ENCODE data around the gene BTBD1.
A peak's percentile ranks its signal among the peaks of the same experiment; 100 is the strongest.

The BTBD1 gene

DNA sequence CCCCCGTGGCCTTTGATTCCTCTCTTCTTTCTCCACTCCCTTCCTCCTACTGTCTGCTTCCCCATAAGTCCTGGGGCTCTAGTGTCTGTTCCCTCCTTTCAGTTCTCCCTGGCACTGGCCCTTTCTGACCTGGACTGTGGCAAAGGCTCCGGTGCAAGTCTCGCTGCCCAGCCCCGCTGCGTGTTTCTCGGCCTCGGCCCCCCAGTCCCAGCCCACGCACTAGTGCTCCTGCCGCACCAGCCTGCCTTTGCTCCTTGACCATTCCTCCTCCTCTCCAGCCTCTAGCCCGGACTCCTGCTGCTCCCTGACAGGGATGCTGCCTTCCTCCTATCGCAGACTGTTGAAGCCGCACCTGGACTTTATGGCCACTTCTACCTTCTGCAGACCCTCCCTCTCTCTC is 42.5 kb upstream of the BTBD1 start:
- Histone ChIP-seq H3K27ac (ENCODE audit: low read length) (no peak overlapping the region), H3K9ac (ENCODE audit: low read depth, low read length) (no peak overlapping the region), H4K20me1 (ENCODE audit: insufficient read depth, low read length) (no peaks in the 10 kb centered on the region), H3K9me3 (ENCODE audit: insufficient read depth, low read length, severe bottlenecking) (no peaks in the 10 kb centered on the region), H3K4me2 (ENCODE audit: insufficient read depth, low read length) (no peak overlapping the region), H3K36me3 (ENCODE audit: insufficient read depth, low read length) (no peaks in the 10 kb centered on the region), H2AFZ (ENCODE audit: low read depth, low read length) (no peak overlapping the region; the same call in 1 of the 2 replicates), H3K4me1 (ENCODE audit: insufficient read depth, low read length) (peaks cover 26% of the 10 kb centered on the region), H3K4me3 (ENCODE audit: low read depth in 1 of 2, low read length in 2 of 2) (no peak overlapping the region), H3K27me3 (ENCODE audit: insufficient read depth, low read length, poor library complexity) (no peaks in the 10 kb centered on the region), H3K79me2 (ENCODE audit: insufficient read depth, low read length) (no peaks in the 10 kb centered on the region)
- TF ChIP-seq EZH2 (IDR thresholded peaks at IDR 0.05; ENCODE audit: borderline replicate concordance, low read depth, low read length, severe bottlenecking), result no peak
- TF ChIP-seq, protein P1, sequence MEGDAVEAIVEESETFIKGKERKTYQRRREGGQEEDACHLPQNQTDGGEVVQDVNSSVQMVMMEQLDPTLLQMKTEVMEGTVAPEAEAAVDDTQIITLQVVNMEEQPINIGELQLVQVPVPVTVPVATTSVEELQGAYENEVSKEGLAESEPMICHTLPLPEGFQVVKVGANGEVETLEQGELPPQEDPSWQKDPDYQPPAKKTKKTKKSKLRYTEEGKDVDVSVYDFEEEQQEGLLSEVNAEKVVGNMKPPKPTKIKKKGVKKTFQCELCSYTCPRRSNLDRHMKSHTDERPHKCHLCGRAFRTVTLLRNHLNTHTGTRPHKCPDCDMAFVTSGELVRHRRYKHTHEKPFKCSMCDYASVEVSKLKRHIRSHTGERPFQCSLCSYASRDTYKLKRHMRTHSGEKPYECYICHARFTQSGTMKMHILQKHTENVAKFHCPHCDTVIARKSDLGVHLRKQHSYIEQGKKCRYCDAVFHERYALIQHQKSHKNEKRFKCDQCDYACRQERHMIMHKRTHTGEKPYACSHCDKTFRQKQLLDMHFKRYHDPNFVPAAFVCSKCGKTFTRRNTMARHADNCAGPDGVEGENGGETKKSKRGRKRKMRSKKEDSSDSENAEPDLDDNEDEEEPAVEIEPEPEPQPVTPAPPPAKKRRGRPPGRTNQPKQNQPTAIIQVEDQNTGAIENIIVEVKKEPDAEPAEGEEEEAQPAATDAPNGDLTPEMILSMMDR (IDR thresholded peaks at IDR 0.05; ENCODE audit: borderline replicate concordance, extremely low read depth, low read length, poor library complexity, severe bottlenecking), result no peak
- no peak for DNase-seq
- no peak for ATAC-seq (ENCODE audit: insufficient read depth, low read depth)

DNA sequence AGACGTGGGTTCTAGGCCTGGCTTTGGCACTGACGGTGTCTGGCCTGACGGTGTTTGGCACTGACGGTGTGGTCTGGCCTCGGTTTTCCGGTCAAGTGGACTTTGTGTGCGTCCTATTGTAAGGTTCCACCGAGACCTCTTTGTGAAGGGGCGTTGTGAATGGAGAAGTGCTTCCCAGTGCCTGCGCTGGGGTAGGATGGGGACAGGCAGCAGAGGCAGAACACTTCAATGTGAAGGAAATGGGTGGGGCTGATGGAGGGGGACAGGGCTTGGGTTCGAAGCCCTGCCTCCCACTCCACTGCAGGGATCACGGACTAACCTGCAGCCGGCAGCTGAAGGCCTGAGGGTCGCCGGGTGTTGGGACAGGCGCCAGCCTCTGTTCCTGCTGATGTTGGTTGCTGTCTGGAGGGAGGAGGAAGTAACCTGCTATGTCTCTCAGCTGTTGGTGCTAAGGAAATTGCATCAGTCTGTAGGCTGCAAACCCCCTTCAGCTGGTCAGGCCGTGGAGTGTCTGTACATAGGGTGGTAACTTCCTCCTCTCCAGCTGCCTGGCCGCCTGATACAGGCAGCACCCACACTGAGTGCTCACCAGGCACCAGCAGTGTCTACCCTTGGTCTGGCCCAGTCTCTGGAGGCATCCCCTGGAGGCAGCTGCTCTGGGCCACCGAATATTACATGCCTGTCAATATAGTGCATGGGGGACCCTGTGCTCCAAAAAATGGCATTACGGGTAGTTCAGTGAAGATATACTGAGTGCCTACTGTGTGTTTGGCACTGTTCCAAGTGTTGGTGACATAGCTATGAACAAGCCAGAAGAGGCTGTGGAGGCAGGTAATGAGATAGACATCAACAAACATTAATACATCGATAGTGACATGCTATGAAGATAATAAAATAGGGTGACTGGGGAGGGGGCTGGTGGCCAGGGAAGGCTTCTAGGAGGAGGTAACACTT is 41.5 kb upstream of the BTBD1 start:
- H3K9me3 ChIP-seq (ENCODE audit: insufficient read depth, low read length, severe bottlenecking), result no peaks in the 10 kb centered on the region
- peak; percentile 72 for DNase-seq
- H3K27ac ChIP-seq (ENCODE audit: low read length), result peak overlapping the region; percentile 61
- no peaks in the 10 kb centered on the region for H3K79me2 ChIP-seq (ENCODE audit: insufficient read depth, low read length)
- no peaks in the 10 kb centered on the region for H4K20me1 ChIP-seq (ENCODE audit: insufficient read depth, low read length)
- ATAC-seq (ENCODE audit: insufficient read depth, low read depth), result peak; percentile 86
- peak overlapping the region; percentile 66 for H3K4me2 ChIP-seq (ENCODE audit: insufficient read depth, low read length)
- H3K4me3 ChIP-seq (ENCODE audit: low read depth in 1 of 2, low read length in 2 of 2), result peak overlapping the region in 1 of 2 experiments; percentile 56; a peak in 2 of 4 replicates
- peak overlapping the region; percentile 43 for H3K9ac ChIP-seq (ENCODE audit: low read depth, low read length)
- H3K36me3 ChIP-seq (ENCODE audit: insufficient read depth, low read length), result no peaks in the 10 kb centered on the region
- H2AFZ ChIP-seq (ENCODE audit: low read depth, low read length), result peak overlapping the region; percentile 64
- no peaks in the 10 kb centered on the region for H3K27me3 ChIP-seq (ENCODE audit: insufficient read depth, low read length, poor library complexity)
- TF ChIP-seq, protein P1 (IDR thresholded peaks at IDR 0.05; ENCODE audit: borderline replicate concordance, extremely low read depth, low read length, poor library complexity, severe bottlenecking), result no peak
- no peak for TF ChIP-seq EZH2 (IDR thresholded peaks at IDR 0.05; ENCODE audit: borderline replicate concordance, low read depth, low read length, severe bottlenecking)
- H3K4me1 ChIP-seq (ENCODE audit: insufficient read depth, low read length), result peaks cover 26% of the 10 kb centered on the region

DNA sequence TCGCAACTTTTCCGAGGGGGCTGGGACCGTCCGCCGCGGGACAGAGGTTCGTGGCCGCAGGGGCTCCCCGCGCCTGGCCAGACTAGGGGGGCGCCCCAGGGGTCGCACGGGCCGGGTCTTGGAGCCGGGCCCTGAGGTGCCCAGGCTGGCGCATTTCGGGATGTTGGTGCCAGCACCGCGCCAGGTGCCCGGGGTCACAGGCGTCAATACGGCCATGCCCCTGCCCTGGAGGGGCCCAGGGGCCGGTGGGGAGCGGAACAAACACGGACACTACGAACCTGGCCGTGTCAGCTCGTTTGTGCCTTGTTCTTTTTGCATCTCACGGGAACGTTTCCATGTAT is 40.8 kb upstream of the BTBD1 start:
- H3K4me2 ChIP-seq (ENCODE audit: insufficient read depth, low read length), result peak overlapping the region; percentile 66
- H3K4me3 ChIP-seq (ENCODE audit: low read depth in 1 of 2, low read length in 2 of 2), result peak overlapping the region in 1 of 2 experiments; percentile 56; a peak in 2 of 4 replicates
- H3K4me1 ChIP-seq (ENCODE audit: insufficient read depth, low read length), result peaks cover 26% of the 10 kb centered on the region
- no peaks in the 10 kb centered on the region for H3K27me3 ChIP-seq (ENCODE audit: insufficient read depth, low read length, poor library complexity)
- H2AFZ ChIP-seq (ENCODE audit: low read depth, low read length), result peak overlapping the region; percentile 16
- no peak for TF ChIP-seq EZH2 (IDR thresholded peaks at IDR 0.05; ENCODE audit: borderline replicate concordance, low read depth, low read length, severe bottlenecking)
- TF ChIP-seq, protein P1 (IDR thresholded peaks at IDR 0.05; ENCODE audit: borderline replicate concordance, extremely low read depth, low read length, poor library complexity, severe bottlenecking), result no peak
- H4K20me1 ChIP-seq (ENCODE audit: insufficient read depth, low read length), result no peaks in the 10 kb centered on the region
- no peaks in the 10 kb centered on the region for H3K9me3 ChIP-seq (ENCODE audit: insufficient read depth, low read length, severe bottlenecking)
- H3K36me3 ChIP-seq (ENCODE audit: insufficient read depth, low read length), result no peaks in the 10 kb centered on the region
- no peak for DNase-seq
- no peaks in the 10 kb centered on the region for H3K79me2 ChIP-seq (ENCODE audit: insufficient read depth, low read length)
- peak overlapping the region; percentile 61; the same call in 1 of the 2 replicates for H3K27ac ChIP-seq (ENCODE audit: low read length)
- no peak for ATAC-seq (ENCODE audit: insufficient read depth, low read depth)
- H3K9ac ChIP-seq (ENCODE audit: low read depth, low read length), result peak overlapping the region; percentile 43
